Measurements from ENCODE around the gene TNFRSF6B.

The TNFRSF6B gene

GRCh38 chr20:63740070-63740626, 43.7 kb downstream of the TNFRSF6B start:
- peak in 1 of 2 experiments; percentile 59 for DNase-seq

GRCh38 chr20:63740627-63741353, 44.3 kb downstream of the TNFRSF6B start:
- peak; percentile 73 to 88 for DNase-seq

- DNase-seq, result no peak
These were observed 44.9 kb downstream of the TNFRSF6B start for GRCh38 chr20:63741354-63741675.

GRCh38 chr20:63741676-63742380, 45.4 kb downstream of the TNFRSF6B start:
- no peak for DNase-seq

GRCh38 chr20:63742381-63743024, 46.1 kb downstream of the TNFRSF6B start:
- no peak for DNase-seq

- DNase-seq, result no peak
These were observed 46.9 kb downstream of the TNFRSF6B start for GRCh38 chr20:63743210-63743970.

GRCh38 chr20:63744158-63744557, 47.7 kb downstream of the TNFRSF6B start:
- no peak for DNase-seq

- no peak for DNase-seq
These were observed 48.3 kb downstream of the TNFRSF6B start for GRCh38 chr20:63744574-63745423.

GRCh38 chr20:63745424-63745805, 49.0 kb downstream of the TNFRSF6B start:
- no peak for DNase-seq

GRCh38 chr20:63745961-63746731, 49.7 kb downstream of the TNFRSF6B start:
- DNase-seq, result no peak

- no peak for DNase-seq
These were observed 50.4 kb downstream of the TNFRSF6B start for GRCh38 chr20:63746751-63747315.

- no peak for DNase-seq
These were observed 51.2 kb downstream of the TNFRSF6B start for GRCh38 chr20:63747622-63748069.

Measured in NCI-H446 (cell line).